HepG2 (cell line): ENCODE results near the gene SUB1. TPM values are rescaled to one million over a fixed set of nuclear protein-coding genes. Genes with fewer than 3 reads are reported as not detected.

Experiments used
- AKNA ChIP-seq: sonication (generic); formaldehyde crosslinking; IDR thresholded peaks from 2 replicates; pipeline ENCODE4 v1.4.0; 2020; ENCODE audit warnings: missing genetic modification reagents, borderline replicate concordance
- HNF4G ChIP-seq, 2 experiments: sonication (generic) in 1 of 2; formaldehyde crosslinking in 1 of 2; IDR thresholded peaks; 2 replicates each; pipeline versions ENCODE4 v1.4.0 to v1.6.1; 2011 to 2020; ENCODE audit warnings: borderline replicate concordance in 2 of 2, low read depth in 2 of 2, mild to moderate bottlenecking in 2 of 2, low read length in 1 of 2, missing genetic modification reagents in 1 of 2, moderate library complexity in 1 of 2
- KDM5B ChIP-seq: sonication (generic); formaldehyde crosslinking; IDR thresholded peaks from 2 replicates; pipeline ENCODE4 v1.4.0; 2020; ENCODE audit warnings: missing genetic modification reagents, mild to moderate bottlenecking, borderline replicate concordance
- KLF15 ChIP-seq: sonication (generic); formaldehyde crosslinking; IDR thresholded peaks from 2 replicates; pipeline ENCODE4 v1.8.1; 2023; ENCODE audit warnings: borderline replicate concordance, mild to moderate bottlenecking, inconsistent platforms, missing genetic modification reagents, mixed read lengths
- MAZ ChIP-seq, 2 experiments: sonication (generic) in 1 of 2; formaldehyde crosslinking in 1 of 2; IDR thresholded peaks; 2 replicates each; pipeline versions ENCODE4 v1.5.0 to v1.6.1; 2012 to 2020; ENCODE audit warnings: low read depth in 2 of 2, mild to moderate bottlenecking in 2 of 2, borderline replicate concordance in 1 of 2, improper control_type of control experiment in 1 of 2, low read length in 1 of 2, missing genetic modification reagents in 1 of 2, moderate library complexity in 1 of 2
- MTA3 ChIP-seq: sonication (generic); formaldehyde crosslinking; IDR thresholded peaks from 2 replicates; pipeline ENCODE4 v1.4.0; 2020; ENCODE audit warnings: missing genetic modification reagents
- MXD1 ChIP-seq: sonication (generic); formaldehyde crosslinking; IDR thresholded peaks from 2 replicates; pipeline ENCODE4 v1.4.0; 2020; ENCODE audit warnings: mild to moderate bottlenecking, missing genetic modification reagents
- RFX1 ChIP-seq: fragments of 450-650 bp; IDR thresholded peaks from 2 replicates; pipeline ENCODE4 v1.6.1; 2017
- RFXANK ChIP-seq: IDR thresholded peaks from 2 replicates; pipeline ENCODE4 v1.6.1; 2016
- SOX5 ChIP-seq: IDR thresholded peaks from 2 replicates; pipeline ENCODE4 v1.6.1; 2016; ENCODE audit warnings: borderline replicate concordance
- SP2 ChIP-seq: sonication (generic); formaldehyde crosslinking; IDR thresholded peaks from 2 replicates; pipeline ENCODE4 v1.5.1; 2020; ENCODE audit warnings: mild to moderate bottlenecking, missing genetic modification reagents
- YEATS2 ChIP-seq: sonication (generic); formaldehyde crosslinking; IDR thresholded peaks from 2 replicates; pipeline ENCODE4 v1.4.0; 2020; ENCODE audit warnings: missing genetic modification reagents, borderline replicate concordance
- ZNF3 ChIP-seq: IDR thresholded peaks from 2 replicates; pipeline ENCODE4 v1.7.0; 2017; ENCODE audit warnings: inconsistent platforms
- ZNF44 ChIP-seq: sonication (generic); formaldehyde crosslinking; IDR thresholded peaks from 2 replicates; pipeline ENCODE4 v1.5.1; 2020; ENCODE audit warnings: mild to moderate bottlenecking, missing genetic modification reagents
- ZNF451 ChIP-seq: sonication (generic); formaldehyde crosslinking; IDR thresholded peaks from 2 replicates; pipeline ENCODE4 v1.5.0; 2020; ENCODE audit warnings: mild to moderate bottlenecking, missing genetic modification reagents
- ZNF572 ChIP-seq: sonication (generic); formaldehyde crosslinking; IDR thresholded peaks from 2 replicates; pipeline ENCODE4 v1.5.1; 2020; ENCODE audit warnings: mild to moderate bottlenecking, missing genetic modification reagents
- polyA plus RNA-seq, 8 experiments: library from polyadenylated mRNA; depleted of rRNA in 3 of 8; stranded (reverse) in 7 of 8; unstranded in 1 of 8; fragments of >200 nt; fragmentation: Illumina TruSeq in 4 of 8; extraction: Trizol in 4 of 8; gene quantifications; 2 replicates each; pipeline versions ENCODE4 v1.2.1 to v1.2.3, GENCODE V29; 2011 to 2016; ENCODE audit warnings: low read depth in 4 of 8, missing spikeins in 1 of 8, mixed read lengths in 1 of 8; ENCODE audit not compliant: insufficient read depth in 1 of 8
- total RNA-seq, 5 experiments: library from RNA; depleted of rRNA; stranded (reverse); fragments of >200 nt; fragmentation: Illumina TruSeq; extraction: Trizol; gene quantifications; 2 replicates each; pipeline ENCODE4 v1.2.3, GENCODE V29; 2016; ENCODE audit warnings: low read depth in 1 of 5
- TF ChIP-seq, protein P1 (sequence below): sonication (generic); formaldehyde crosslinking; IDR thresholded peaks from 2 replicates; pipeline ENCODE4 v1.9.0; 2022; ENCODE audit warnings: low read depth, missing genetic modification reagents
- TF ChIP-seq, protein P2 (sequence below): sonication (generic); formaldehyde crosslinking; IDR thresholded peaks from 2 replicates; pipeline ENCODE4 v1.5.0; 2020; ENCODE audit warnings: mild to moderate bottlenecking, missing genetic modification reagents

Gene SUB1
- total and polyA plus RNA-seq, 2 of the 13 experiments (the other 11 are each of a cell fraction or from before 2014, with no cell fraction given) = 182 to 693 TPM

DNA sequence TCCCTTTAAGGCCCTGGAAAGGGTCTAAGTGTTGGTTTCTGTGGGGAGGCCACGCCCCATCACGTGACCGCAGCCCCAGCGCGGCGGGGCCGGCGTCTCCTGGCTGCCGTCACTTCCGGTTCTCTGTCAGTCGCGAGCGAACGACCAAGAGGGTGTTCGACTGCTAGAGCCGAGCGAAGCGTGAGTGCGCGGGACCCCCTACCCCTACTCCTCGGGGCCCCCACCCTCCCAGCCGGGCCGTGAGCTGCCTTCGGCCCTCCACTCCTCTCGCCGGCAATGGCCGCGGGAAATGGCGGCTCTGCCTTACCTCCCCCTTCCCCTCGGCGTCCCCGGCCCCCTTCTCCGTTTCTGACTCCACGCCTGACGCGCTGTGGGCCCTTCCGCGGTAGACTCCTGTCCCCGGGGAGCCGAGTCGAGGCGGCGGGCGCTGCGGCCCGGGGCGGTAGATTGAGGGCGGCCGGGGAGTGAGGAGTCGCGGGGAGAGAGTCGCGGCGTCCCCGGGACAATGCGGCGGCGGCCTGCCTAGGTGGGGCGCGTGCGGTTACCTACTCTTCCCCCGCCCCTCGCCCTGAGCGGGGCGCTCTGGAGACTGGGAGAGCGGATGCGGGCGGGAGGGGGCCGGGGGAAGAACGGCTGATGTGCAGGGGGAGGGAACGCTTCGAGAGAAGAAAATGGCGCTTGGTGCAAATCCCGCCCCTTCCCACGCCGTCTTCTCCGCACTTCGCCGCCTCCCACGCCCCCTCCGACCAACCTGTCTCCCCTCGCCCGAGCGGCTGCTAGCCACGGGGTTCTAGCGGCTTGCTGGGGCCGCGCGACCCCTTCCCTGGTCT, at the start of gene SUB1 (continued):
- no peak for TF ChIP-seq AKNA (CRISPR knock-in tag)
- TF ChIP-seq SP2 (CRISPR knock-in tag) = no peak; the same call in 1 of the 2 replicates
- peak; percentile 86 for TF ChIP-seq KDM5B (CRISPR knock-in tag)
- no peak for TF ChIP-seq KLF15 (CRISPR knock-in tag)
- no peak for TF ChIP-seq ZNF451 (CRISPR knock-in tag)
- no peak for TF ChIP-seq ZNF44 (CRISPR knock-in tag)
- TF ChIP-seq, protein P1, sequence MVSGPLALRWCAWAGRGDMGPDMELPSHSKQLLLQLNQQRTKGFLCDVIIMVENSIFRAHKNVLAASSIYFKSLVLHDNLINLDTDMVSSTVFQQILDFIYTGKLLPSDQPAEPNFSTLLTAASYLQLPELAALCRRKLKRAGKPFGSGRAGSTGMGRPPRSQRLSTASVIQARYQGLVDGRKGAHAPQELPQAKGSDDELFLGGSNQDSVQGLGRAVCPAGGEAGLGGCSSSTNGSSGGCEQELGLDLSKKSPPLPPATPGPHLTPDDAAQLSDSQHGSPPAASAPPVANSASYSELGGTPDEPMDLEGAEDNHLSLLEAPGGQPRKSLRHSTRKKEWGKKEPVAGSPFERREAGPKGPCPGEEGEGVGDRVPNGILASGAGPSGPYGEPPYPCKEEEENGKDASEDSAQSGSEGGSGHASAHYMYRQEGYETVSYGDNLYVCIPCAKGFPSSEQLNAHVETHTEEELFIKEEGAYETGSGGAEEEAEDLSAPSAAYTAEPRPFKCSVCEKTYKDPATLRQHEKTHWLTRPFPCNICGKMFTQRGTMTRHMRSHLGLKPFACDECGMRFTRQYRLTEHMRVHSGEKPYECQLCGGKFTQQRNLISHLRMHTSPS (CRISPR knock-in tag) = no peak
- peak; percentile 37; the same call in 1 of the 2 replicates for TF ChIP-seq MAZ (IDR thresholded peaks at IDR 0.05; ENCODE audit: borderline replicate concordance, low read depth, low read length)
- TF ChIP-seq MAZ (CRISPR knock-in tag; IDR thresholded peaks at IDR 0.05; ENCODE audit: low read depth) = 0 out of 2 replicates have a peak, but pooled peaks have one; percentile 4
- no peak for TF ChIP-seq MTA3
- TF ChIP-seq MXD1 (CRISPR knock-in tag) = peak; percentile 47; the same call in 1 of the 2 replicates
- 0 out of 2 replicates have a peak, but pooled peaks have one; percentile 36 for TF ChIP-seq YEATS2 (CRISPR knock-in tag)
- no peak for TF ChIP-seq RFX1
- no peak; the same call in 1 of the 2 replicates for TF ChIP-seq SOX5 (CRISPR knock-in tag)
- TF ChIP-seq RFXANK = no peak
- no peak for TF ChIP-seq ZNF3
- no peak for TF ChIP-seq HNF4G (IDR thresholded peaks at IDR 0.05; ENCODE audit: borderline replicate concordance, low read depth, low read length)
- TF ChIP-seq HNF4G (CRISPR knock-in tag; IDR thresholded peaks at IDR 0.05; ENCODE audit: borderline replicate concordance, low read depth) = no peak
- TF ChIP-seq ZNF572 = no peak
- TF ChIP-seq, protein P2, sequence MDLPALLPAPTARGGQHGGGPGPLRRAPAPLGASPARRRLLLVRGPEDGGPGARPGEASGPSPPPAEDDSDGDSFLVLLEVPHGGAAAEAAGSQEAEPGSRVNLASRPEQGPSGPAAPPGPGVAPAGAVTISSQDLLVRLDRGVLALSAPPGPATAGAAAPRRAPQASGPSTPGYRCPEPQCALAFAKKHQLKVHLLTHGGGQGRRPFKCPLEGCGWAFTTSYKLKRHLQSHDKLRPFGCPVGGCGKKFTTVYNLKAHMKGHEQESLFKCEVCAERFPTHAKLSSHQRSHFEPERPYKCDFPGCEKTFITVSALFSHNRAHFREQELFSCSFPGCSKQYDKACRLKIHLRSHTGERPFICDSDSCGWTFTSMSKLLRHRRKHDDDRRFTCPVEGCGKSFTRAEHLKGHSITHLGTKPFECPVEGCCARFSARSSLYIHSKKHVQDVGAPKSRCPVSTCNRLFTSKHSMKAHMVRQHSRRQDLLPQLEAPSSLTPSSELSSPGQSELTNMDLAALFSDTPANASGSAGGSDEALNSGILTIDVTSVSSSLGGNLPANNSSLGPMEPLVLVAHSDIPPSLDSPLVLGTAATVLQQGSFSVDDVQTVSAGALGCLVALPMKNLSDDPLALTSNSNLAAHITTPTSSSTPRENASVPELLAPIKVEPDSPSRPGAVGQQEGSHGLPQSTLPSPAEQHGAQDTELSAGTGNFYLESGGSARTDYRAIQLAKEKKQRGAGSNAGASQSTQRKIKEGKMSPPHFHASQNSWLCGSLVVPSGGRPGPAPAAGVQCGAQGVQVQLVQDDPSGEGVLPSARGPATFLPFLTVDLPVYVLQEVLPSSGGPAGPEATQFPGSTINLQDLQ (CRISPR knock-in tag) = peak; percentile 22
